Lower leg skin (tissue), 4 donors: ENCODE measurements around the gene PFKFB4. TPM values are rescaled to one million over a fixed set of nuclear protein-coding genes. Genes with fewer than 3 reads are reported as not detected.
"Not testable (repeated sequence)": the region's sequence is repeated elsewhere in the genome, so short reads cannot be mapped to it uniquely, and the experiment has no call there.

ENCODE experiments used
- DNase-seq, 2 donors: peaks; one replicate each; pipeline ENCODE4 v3.0.0-alpha.2; 2019; ENCODE audit warnings: low spot score in 2 of 2
- H3K4me3 ChIP-seq: fragments of 200-600 bp; sonication (generic); 2 replicates; pipeline ENCODE4 v1.5.1; 2017; ENCODE audit warnings: mild to moderate bottlenecking, low read depth; ENCODE audit not compliant: poor library complexity, severe bottlenecking
- POLR2A ChIP-seq, 2 donors: fragments of 450-650 bp; IDR thresholded peaks; one replicate each; pipeline ENCODE4 v1.6.1; 2016 to 2017; ENCODE audit warnings: antibody characterized with exemption in 2 of 2, mild to moderate bottlenecking in 1 of 2, moderate library complexity in 1 of 2
- whole genome bisulfite sequencing, 2 donors: methylation state at CpG; one replicate each; pipeline ENCODE4 v1.1.5; 2018; 5-methylcytosine and 5-hydroxymethylcytosine counted together
- intact Hi-C: fragments of 100-400 bp; cut with DNase I; formaldehyde crosslinking; loops from one replicate; pipeline ENCODE4 v1.15.0; 2023; ENCODE audit warnings: low total_unique reads
- total RNA-seq, 4 donors: library from RNA; depleted of rRNA; stranded (reverse); fragments of >200 nt; gene quantifications; one replicate each; pipeline ENCODE4 v1.1.0, GENCODE V29; 2016
- TF ChIP-seq, protein P1 (sequence below), 3 donors: fragments of 450-650 bp; IDR thresholded peaks; one replicate each; pipeline ENCODE4 v1.5.1; 2016; ENCODE audit warnings: antibody characterized with exemption in 3 of 3, mild to moderate bottlenecking in 3 of 3, moderate library complexity in 2 of 3

Gene PFKFB4
- total RNA-seq, 4 donors from 2014 or later, result 3.7 to 8.8 (median 6.4) TPM

- no peak for DNase-seq
- H3K4me3 ChIP-seq, result no peak overlapping the region
- no peak for TF ChIP-seq POLR2A (IDR thresholded peaks at IDR 0.05)
- TF ChIP-seq, protein P1, sequence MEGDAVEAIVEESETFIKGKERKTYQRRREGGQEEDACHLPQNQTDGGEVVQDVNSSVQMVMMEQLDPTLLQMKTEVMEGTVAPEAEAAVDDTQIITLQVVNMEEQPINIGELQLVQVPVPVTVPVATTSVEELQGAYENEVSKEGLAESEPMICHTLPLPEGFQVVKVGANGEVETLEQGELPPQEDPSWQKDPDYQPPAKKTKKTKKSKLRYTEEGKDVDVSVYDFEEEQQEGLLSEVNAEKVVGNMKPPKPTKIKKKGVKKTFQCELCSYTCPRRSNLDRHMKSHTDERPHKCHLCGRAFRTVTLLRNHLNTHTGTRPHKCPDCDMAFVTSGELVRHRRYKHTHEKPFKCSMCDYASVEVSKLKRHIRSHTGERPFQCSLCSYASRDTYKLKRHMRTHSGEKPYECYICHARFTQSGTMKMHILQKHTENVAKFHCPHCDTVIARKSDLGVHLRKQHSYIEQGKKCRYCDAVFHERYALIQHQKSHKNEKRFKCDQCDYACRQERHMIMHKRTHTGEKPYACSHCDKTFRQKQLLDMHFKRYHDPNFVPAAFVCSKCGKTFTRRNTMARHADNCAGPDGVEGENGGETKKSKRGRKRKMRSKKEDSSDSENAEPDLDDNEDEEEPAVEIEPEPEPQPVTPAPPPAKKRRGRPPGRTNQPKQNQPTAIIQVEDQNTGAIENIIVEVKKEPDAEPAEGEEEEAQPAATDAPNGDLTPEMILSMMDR (IDR thresholded peaks at IDR 0.05), result no peak
- intact Hi-C loops, result no loop called here
- WGBS, 2 donors, result 81 to 84% methylated on average over 13 to 19 of the region's 19 CpGs
Observed at GRCh38 chr3:48478626-48479555, 77.7 kb downstream of the PFKFB4 start.

GRCh38 chr3:48477959-48478520, 78.6 kb downstream of the PFKFB4 start:
- TF ChIP-seq POLR2A (IDR thresholded peaks at IDR 0.05), result no peak
- TF ChIP-seq, protein P1 (IDR thresholded peaks at IDR 0.05), result no peak
- intact Hi-C loops, result no loop called here
- 85 to 91% methylated on average over 9 of the region's 9 CpGs for WGBS, 2 donors
- no peak overlapping the region for H3K4me3 ChIP-seq
- no peak for DNase-seq

DNA sequence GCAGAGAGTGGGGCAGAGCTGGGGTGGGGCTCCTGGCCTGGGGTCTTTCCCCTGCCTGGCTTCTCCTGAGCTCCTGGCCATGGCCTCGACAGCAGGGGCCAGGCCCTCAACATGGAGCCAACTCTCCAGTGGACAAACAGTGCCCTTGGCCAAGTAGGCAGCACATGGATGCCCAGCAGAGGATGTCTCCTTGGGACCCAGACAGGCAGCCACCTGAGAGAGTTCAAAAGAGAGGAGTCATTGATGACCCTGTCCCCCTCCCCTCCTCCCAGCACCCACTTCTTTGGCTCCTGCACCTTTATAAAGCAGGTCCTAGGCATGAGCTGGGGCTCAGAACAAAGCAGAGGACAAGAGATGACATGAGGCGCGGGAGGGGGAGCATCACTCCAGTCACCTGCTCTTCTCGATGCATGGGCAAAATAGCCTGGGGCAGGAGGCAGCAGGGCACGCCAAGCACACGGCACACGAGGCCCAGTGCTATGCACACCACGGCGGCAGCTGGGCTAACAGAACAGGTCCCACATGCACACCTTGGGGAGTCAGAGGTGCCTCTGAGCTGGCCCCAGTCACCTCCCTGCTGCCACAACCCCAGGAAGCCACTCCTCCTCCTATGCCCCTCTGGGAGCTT, 80.1 kb downstream of the PFKFB4 start:
- WGBS, 2 donors, result 74 to 79% methylated on average over 9 of the region's 9 CpGs
- DNase-seq, result no peak
- no peak for TF ChIP-seq POLR2A (IDR thresholded peaks at IDR 0.05)
- TF ChIP-seq, protein P1 (IDR thresholded peaks at IDR 0.05), result no peak
- no peak overlapping the region for H3K4me3 ChIP-seq
- intact Hi-C loops, result no loop called here

DNA sequence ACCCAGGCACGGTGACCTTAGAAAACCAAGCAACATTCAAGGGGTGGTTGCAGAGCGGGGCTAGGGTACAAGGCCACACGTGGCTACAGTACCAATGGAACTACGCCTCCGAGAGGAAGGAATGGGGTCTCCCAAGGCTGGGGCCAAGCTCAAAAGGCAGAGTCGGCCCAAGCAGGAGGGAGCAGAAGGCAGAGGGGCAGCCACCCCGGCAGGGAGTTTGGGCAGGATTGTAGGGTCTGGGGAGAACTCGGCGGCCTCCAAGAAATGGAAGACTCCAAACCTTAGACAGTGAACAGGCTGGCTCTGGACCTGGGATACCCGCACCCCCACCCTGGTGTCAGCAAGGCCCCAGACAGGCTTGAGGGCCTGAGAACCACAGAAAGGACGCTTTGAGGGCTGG, 81.4 kb downstream of the PFKFB4 start:
- no peak overlapping the region for H3K4me3 ChIP-seq
- WGBS, 2 donors, result 76 to 86% methylated on average over 11 of the region's 11 CpGs
- TF ChIP-seq, protein P1 (IDR thresholded peaks at IDR 0.05), result no peak
- TF ChIP-seq POLR2A (IDR thresholded peaks at IDR 0.05), result no peak
- intact Hi-C loops, result no loop called here
- no peak for DNase-seq

GRCh38 chr3:48474619-48475018, 82.0 kb downstream of the PFKFB4 start:
- no peak for DNase-seq
- WGBS, 2 donors, result 68 to 84% methylated on average over 4 of the region's 4 CpGs
- TF ChIP-seq, protein P1 (IDR thresholded peaks at IDR 0.05), result no peak
- TF ChIP-seq POLR2A (IDR thresholded peaks at IDR 0.05), result no peak
- intact Hi-C loops, result no loop called here
- H3K4me3 ChIP-seq, result no peak overlapping the region

DNA sequence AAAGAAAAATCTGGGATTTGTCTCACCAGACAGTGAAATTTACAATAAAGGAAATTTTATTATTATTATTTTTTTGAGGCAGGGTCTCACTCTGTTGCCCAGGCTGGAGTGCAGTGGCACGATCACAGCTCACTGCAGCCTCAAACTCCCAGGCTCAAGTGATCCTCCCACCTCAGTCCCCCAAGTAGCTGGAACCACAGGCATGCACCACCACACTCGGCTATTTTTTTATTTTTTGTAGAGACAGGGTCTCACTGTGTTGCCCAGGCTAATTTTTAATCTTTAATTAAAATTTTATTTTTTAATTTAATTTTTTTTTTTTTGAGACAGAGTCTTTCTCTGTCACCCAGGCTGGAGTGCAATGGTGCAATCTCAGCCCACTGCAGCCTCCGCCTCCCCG, 82.6 kb downstream of the PFKFB4 start:
- H3K4me3 ChIP-seq, DNase-seq, intact Hi-C loops: not testable (repeated sequence)
- WGBS, 2 donors, result 89 to 92% methylated on average over 4 of the region's 4 CpGs
